ENCODE data around the gene CELF2.

CELF2 gene

GRCh38 chr10:11012421-11013295 lies 5.0 kb upstream of the CELF2 start:
- Histone ChIP-seq H3K4me2 (ENCODE audit: low read length) (no peak overlapping the region), H3K9me3 (ENCODE audit: control insufficient read depth, insufficient read depth, low read length) (no peaks in the 10 kb centered on the region), H3K4me1 (ENCODE audit: control insufficient read depth, low read length) (no peaks in the 10 kb centered on the region), H3K27ac (ENCODE audit: low read depth, low read length) (no peak overlapping the region), H3K4me3 (ENCODE audit: low read length) (no peak overlapping the region), H3F3A (ENCODE audit: control insufficient read depth, insufficient read depth) (no peaks in the 10 kb centered on the region), H3K36me3 (ENCODE audit: control insufficient read depth, low read length) (no peaks in the 10 kb centered on the region), H3K27me3 (ENCODE audit: control insufficient read depth, low read length) (peaks cover 14% of the 10 kb centered on the region), H3K79me2 (ENCODE audit: control insufficient read depth, low read length) (no peaks in the 10 kb centered on the region), H3K9me2 (replicated peaks; ENCODE audit: control insufficient read depth, low read length) (no peaks in the 10 kb centered on the region), H4K20me1 (ENCODE audit: control insufficient read depth, insufficient read depth, low read depth, low read length) (no peaks in the 10 kb centered on the region)
- TF ChIP-seq EZH2phosphoT487 (IDR thresholded peaks at IDR 0.05; ENCODE audit: borderline replicate concordance, low read length) (no peak), CTCF (IDR thresholded peaks at IDR 0.05; ENCODE audit: low read depth, low read length, poor library complexity, severe bottlenecking) (no peak)

DNA sequence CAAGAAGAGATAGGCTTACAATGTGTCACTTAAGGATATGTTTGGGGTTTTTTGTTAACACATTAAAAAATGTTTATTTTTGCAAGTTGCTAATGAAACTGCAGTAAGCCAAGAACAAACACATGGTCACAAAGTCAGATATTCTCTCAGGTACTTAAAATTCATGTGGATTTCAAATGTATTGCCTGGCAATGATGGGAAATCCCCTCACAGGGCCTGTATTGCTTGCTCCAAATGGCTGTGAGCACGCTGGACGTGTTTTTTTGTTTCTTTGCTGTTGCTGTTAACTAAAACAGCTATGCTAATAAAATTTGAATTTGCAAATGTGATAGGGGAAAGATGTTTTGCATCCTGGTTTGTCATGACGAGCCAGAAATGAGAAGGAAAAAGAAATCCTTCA lies 3.8 kb upstream of the CELF2 start:
- Histone ChIP-seq H3K4me2 (ENCODE audit: low read length) (no peak overlapping the region), H3K4me1 (ENCODE audit: control insufficient read depth, low read length) (no peaks in the 10 kb centered on the region), H3K36me3 (ENCODE audit: control insufficient read depth, low read length) (no peaks in the 10 kb centered on the region), H3K9me2 (replicated peaks; ENCODE audit: control insufficient read depth, low read length) (no peaks in the 10 kb centered on the region), H3F3A (ENCODE audit: control insufficient read depth, insufficient read depth) (no peaks in the 10 kb centered on the region), H3K27me3 (ENCODE audit: control insufficient read depth, low read length) (peaks cover 14% of the 10 kb centered on the region), H3K4me3 (ENCODE audit: low read length) (no peak overlapping the region), H3K79me2 (ENCODE audit: control insufficient read depth, low read length) (no peaks in the 10 kb centered on the region), H4K20me1 (ENCODE audit: control insufficient read depth, insufficient read depth, low read depth, low read length) (no peaks in the 10 kb centered on the region), H3K27ac (ENCODE audit: low read depth, low read length) (no peak overlapping the region), H3K9me3 (ENCODE audit: control insufficient read depth, insufficient read depth, low read length) (no peaks in the 10 kb centered on the region)
- no peak for TF ChIP-seq EZH2phosphoT487 (IDR thresholded peaks at IDR 0.05; ENCODE audit: borderline replicate concordance, low read length)
- TF ChIP-seq CTCF (IDR thresholded peaks at IDR 0.05; ENCODE audit: low read depth, low read length, poor library complexity, severe bottlenecking), result no peak

DNA sequence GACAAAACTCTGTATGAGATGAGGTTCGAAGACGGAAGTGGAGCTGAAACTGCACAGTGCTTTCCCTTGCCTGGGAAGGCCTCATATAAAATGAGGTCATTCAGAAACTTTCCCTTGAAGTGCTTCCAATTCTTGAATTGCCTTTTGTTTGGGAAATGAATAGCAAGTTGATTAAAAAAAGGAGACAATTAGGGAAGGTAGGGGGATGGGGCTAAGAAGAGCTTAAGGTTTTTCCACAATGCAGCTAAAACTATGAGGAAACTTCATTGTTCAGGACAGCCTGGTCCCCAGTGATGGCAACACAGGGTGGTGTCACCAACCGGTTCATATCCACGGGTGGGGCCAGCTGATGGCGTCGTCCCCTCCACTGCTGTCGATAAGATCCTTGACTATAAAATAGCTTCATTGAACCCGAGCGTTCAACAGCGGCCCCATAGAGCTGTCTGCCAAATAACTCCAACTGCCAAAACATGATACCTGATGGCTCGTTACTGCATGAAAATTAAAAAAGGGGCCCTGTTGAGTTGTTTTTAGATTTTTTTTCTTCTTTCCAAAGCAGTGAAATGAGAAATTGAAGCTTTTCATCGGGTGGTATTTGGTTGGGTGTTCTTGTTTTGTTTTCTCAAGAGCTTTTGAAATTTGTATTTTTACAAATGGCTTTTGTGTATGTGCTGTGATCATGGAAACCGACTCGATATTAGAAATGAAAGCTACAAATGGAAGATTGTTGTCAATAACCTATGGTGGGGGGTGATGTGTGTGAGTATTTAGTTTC lies 2.8 kb upstream of the CELF2 start:
- H3F3A ChIP-seq (ENCODE audit: control insufficient read depth, insufficient read depth), result no peaks in the 10 kb centered on the region
- H3K9me2 ChIP-seq (replicated peaks; ENCODE audit: control insufficient read depth, low read length), result no peaks in the 10 kb centered on the region
- no peak overlapping the region for H3K4me2 ChIP-seq (ENCODE audit: low read length)
- H3K4me1 ChIP-seq (ENCODE audit: control insufficient read depth, low read length), result no peaks in the 10 kb centered on the region
- no peaks in the 10 kb centered on the region for H4K20me1 ChIP-seq (ENCODE audit: control insufficient read depth, insufficient read depth, low read depth, low read length)
- peaks cover 14% of the 10 kb centered on the region for H3K27me3 ChIP-seq (ENCODE audit: control insufficient read depth, low read length)
- H3K27ac ChIP-seq (ENCODE audit: low read depth, low read length), result no peak overlapping the region
- no peaks in the 10 kb centered on the region for H3K79me2 ChIP-seq (ENCODE audit: control insufficient read depth, low read length)
- TF ChIP-seq EZH2phosphoT487 (IDR thresholded peaks at IDR 0.05; ENCODE audit: borderline replicate concordance, low read length) (no peak), CTCF (IDR thresholded peaks at IDR 0.05; ENCODE audit: low read depth, low read length, poor library complexity, severe bottlenecking) (no peak)
- H3K4me3 ChIP-seq (ENCODE audit: low read length), result no peak overlapping the region
- no peaks in the 10 kb centered on the region for H3K36me3 ChIP-seq (ENCODE audit: control insufficient read depth, low read length)
- H3K9me3 ChIP-seq (ENCODE audit: control insufficient read depth, insufficient read depth, low read length), result no peaks in the 10 kb centered on the region

All from DOHH2 (cell line).